Cardiac muscle cell (in vitro differentiated cells and primary cell): ENCODE results near the gene SLC39A5. TPM values are rescaled to one million over a fixed set of nuclear protein-coding genes. Genes with fewer than 3 reads are reported as not detected.
A peak's percentile ranks its signal among the peaks of the same experiment; 100 is the strongest.

Source experiments
- DNase-seq, 2 donors: peaks; one replicate each; pipeline versions ENCODE4 v3.0.0 to v3.0.0-alpha.2; 2010 to 2017; ENCODE audit warnings: low read depth in 1 of 2, low spot score in 1 of 2
- H3K27ac ChIP-seq: fragments of 200-600 bp; sonication (generic); 2 replicates; pipeline ENCODE4 v1.5.1; 2016
- H3K27me3 ChIP-seq: fragments of 200-600 bp; sonication (generic); 2 replicates; pipeline ENCODE4 v1.6.0; 2016; ENCODE audit warnings: control low read depth
- H3K36me3 ChIP-seq: fragments of 200-600 bp; sonication (generic); 2 replicates; pipeline ENCODE4 v1.5.1; 2016; ENCODE audit warnings: control low read depth
- H3K4me1 ChIP-seq: fragments of 200-600 bp; sonication (generic); 2 replicates; pipeline ENCODE4 v1.8.1; 2017; ENCODE audit warnings: low read depth, mild to moderate bottlenecking, mixed run types
- H3K4me3 ChIP-seq: fragments of 200-600 bp; sonication (generic); 2 replicates; pipeline ENCODE4 v1.5.1; 2016; ENCODE audit warnings: mild to moderate bottlenecking
- H3K9me3 ChIP-seq: fragments of 200-600 bp; sonication (generic); 2 replicates; pipeline ENCODE4 v1.5.1; 2017; ENCODE audit warnings: low read depth, mild to moderate bottlenecking, control low read depth
- polyA plus RNA-seq: library from polyadenylated mRNA; unstranded; fragments of >200 nt; fragmentation: Nextera tagmentation; extraction: Ambion mirVana; gene quantifications from 2 replicates; pipeline ENCODE4 v1.2.1, GENCODE V29; 2016
- total RNA-seq: library from RNA; depleted of rRNA; stranded (reverse); fragments of >200 nt; gene quantifications from 2 replicates; pipeline ENCODE4 v1.2.3, GENCODE V29; 2016
- TF ChIP-seq, protein P1 (sequence below): IDR thresholded peaks from 2 replicates; pipeline ENCODE4 v1.5.1; 2012; ENCODE audit warnings: low read depth, mild to moderate bottlenecking, low read length

SLC39A5 gene, protein sequence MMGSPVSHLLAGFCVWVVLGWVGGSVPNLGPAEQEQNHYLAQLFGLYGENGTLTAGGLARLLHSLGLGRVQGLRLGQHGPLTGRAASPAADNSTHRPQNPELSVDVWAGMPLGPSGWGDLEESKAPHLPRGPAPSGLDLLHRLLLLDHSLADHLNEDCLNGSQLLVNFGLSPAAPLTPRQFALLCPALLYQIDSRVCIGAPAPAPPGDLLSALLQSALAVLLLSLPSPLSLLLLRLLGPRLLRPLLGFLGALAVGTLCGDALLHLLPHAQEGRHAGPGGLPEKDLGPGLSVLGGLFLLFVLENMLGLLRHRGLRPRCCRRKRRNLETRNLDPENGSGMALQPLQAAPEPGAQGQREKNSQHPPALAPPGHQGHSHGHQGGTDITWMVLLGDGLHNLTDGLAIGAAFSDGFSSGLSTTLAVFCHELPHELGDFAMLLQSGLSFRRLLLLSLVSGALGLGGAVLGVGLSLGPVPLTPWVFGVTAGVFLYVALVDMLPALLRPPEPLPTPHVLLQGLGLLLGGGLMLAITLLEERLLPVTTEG
- total RNA-seq (0.67 TPM in 1 of 2 replicates, not detected in the other), polyA plus RNA-seq (1.0 TPM in 1 of 2 replicates, not detected in the other)

DNA sequence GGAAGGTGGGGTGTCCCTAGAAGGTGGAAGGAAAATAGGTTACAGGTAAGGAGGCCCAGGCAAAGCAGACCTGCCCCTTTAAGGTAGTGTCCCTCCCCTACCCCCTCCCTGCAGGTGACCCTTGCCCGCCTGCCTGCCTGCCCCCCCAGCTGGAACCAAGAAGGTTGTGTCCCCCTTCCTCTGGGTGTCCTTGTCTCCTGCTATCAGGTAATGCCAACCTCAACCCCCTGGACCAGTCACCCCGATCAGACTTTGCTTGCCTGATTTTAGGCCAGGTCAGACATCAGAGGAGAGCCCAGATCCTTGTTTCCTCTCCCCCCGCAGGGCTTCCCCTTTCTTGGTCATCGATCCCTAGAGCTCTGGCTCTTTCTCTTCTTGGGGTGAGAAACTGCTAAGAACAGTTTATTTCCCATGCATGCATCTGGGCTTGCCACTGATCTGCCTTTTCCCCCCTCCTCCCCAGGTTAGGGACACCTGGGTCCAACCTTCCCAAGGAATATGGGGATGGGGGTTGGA is at the start of gene SLC39A5:
Gene SLC39A5, plus strand, starts transcription at position 136 of the 516 bp plus-strand sequence. CDS start 1,224 bp downstream, outside the sequence.
- Histone ChIP-seq H3K4me1 (no peaks in the 10 kb centered on the region), H3K27ac (no peak within 1 kb of the TSS), H3K4me3 (no peak within 1 kb of the TSS), H3K9me3 (no peaks in the 10 kb centered on the region), H3K27me3 (no peaks in the 10 kb centered on the region), H3K36me3 (no peaks in the 10 kb centered on the region)
- TF ChIP-seq, protein P1, sequence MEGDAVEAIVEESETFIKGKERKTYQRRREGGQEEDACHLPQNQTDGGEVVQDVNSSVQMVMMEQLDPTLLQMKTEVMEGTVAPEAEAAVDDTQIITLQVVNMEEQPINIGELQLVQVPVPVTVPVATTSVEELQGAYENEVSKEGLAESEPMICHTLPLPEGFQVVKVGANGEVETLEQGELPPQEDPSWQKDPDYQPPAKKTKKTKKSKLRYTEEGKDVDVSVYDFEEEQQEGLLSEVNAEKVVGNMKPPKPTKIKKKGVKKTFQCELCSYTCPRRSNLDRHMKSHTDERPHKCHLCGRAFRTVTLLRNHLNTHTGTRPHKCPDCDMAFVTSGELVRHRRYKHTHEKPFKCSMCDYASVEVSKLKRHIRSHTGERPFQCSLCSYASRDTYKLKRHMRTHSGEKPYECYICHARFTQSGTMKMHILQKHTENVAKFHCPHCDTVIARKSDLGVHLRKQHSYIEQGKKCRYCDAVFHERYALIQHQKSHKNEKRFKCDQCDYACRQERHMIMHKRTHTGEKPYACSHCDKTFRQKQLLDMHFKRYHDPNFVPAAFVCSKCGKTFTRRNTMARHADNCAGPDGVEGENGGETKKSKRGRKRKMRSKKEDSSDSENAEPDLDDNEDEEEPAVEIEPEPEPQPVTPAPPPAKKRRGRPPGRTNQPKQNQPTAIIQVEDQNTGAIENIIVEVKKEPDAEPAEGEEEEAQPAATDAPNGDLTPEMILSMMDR, result no peak
- DNase-seq, result no peak

DNA sequence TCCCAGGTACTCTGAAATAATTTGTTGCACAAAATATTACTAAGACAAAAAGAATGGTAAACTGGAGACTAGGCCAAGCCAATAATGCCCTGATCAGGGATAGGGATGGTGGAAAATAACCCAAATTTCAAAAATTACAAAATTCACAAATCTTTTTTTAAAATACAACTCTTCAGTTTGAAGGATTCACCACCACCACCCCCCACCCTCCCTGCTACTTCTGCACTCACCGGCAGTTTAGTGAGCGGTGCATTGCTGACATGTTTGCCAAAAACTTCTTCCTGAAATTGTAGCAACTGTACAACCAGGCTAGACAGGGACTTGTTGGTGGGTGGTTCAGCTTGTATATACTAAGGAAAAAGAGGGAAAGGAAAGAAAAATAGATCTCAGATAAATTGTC is 42.9 kb upstream of the SLC39A5 start:
- TF ChIP-seq, protein P1, result no peak
- Histone ChIP-seq H3K27ac (no peak overlapping the region), H3K27me3 (no peaks in the 10 kb centered on the region), H3K9me3 (no peaks in the 10 kb centered on the region), H3K4me3 (no peak overlapping the region), H3K4me1 (peaks cover 16% of the 10 kb centered on the region), H3K36me3 (peaks cover 29% of the 10 kb centered on the region)
- DNase-seq, result no peak

DNA sequence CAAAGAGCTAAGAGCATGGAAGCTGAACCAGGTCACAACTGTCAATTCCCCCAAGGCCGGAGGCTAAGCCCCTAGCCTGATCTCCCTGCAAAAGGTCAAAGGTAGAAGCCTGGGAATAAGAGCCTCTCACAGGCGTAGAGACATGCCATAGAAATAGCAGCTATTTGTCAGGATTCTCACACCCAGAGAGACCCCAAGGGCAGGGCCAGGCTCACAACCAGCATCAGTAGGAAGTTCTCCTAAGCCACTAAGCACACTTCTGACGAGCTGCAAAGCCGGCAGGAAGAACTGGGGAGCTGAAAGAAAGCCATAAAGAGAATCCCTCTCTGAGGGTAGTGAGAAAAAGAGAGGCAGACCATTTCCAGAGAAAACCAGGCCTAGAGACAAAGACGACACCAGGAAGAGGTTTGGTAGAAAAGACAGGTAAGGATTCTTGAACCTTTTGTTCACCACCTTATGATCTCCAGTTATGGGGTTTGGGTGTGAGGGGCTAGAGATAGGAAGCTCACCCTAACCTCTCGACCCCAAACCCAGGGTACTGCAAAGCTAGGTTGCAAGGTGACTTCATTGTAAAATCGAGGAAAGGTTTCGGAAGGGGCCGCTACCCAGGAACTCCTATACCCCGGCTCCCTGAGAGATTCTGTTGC is 41.6 kb upstream of the SLC39A5 start:
- TF ChIP-seq, protein P1, result no peak
- H3K9me3 ChIP-seq, result no peaks in the 10 kb centered on the region
- no peaks in the 10 kb centered on the region for H3K27me3 ChIP-seq
- peak overlapping the region; percentile 81 for H3K27ac ChIP-seq
- H3K36me3 ChIP-seq, result peaks cover 24% of the 10 kb centered on the region
- DNase-seq, result no peak
- H3K4me1 ChIP-seq, result peaks cover 15% of the 10 kb centered on the region
- peak overlapping the region; percentile 100 for H3K4me3 ChIP-seq

DNA sequence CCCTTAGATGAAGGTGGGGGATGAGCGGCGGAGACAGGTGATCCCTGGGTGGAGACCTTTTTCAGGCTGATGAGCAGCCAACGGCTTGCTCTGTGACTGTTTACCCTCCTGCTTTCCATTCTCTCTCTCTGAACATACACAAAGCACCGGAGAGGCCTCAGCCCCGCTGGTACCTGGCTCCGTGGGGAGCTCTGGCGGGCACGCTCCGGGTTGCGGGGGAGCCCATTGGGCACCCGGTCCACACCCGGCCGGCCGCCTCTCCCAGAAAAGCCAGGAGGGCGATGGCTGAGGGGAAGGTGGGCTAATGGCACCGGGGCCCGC is 41.1 kb upstream of the SLC39A5 start:
- peak overlapping the region; percentile 100 for H3K4me3 ChIP-seq

More for the DNA sequence above, 41.1 kb upstream of the SLC39A5 start:
- no peak for DNase-seq
- H3K4me1 ChIP-seq, result peaks cover 10% of the 10 kb centered on the region
- peak overlapping the region; percentile 81 for H3K27ac ChIP-seq
- TF ChIP-seq, protein P1, result no peak
- H3K27me3 ChIP-seq, result no peaks in the 10 kb centered on the region
- H3K9me3 ChIP-seq, result no peaks in the 10 kb centered on the region
- H3K36me3 ChIP-seq, result peaks cover 19% of the 10 kb centered on the region
